ENCODE results near the gene MARCHF10. TPM values are rescaled to one million over a fixed set of nuclear protein-coding genes. Genes with fewer than 3 reads are reported as not detected.
"Not testable (repeated sequence)": the region's sequence is repeated elsewhere in the genome, so short reads cannot be mapped to it uniquely, and the experiment has no call there.

Gene MARCHF10
- total and polyA plus RNA-seq, 2 of the 13 experiments (the other 11 are each of a cell fraction or from before 2014, with no cell fraction given): not detected

- POLR2A ChIA-PET: no interaction called here
- no peak overlapping the region for H2AFZ ChIP-seq (ENCODE audit: low read length)
- CTCF ChIA-PET (ENCODE audit: low intra/inter-chr PET ratio, low total read pairs): no interaction called here
- in situ Hi-C loops (cut with HindIII; ENCODE audit: extremely low pct_ligation_motif_present, low pct_unique_long_range_greater_than_20kb) (loop anchor here (5.0 kb wide), 1 partner anchor 266 kb away; the partner anchor contains the start of gene TANC2), intact Hi-C loops (cut with micrococcal nuclease; ENCODE audit: unreplicated experiment) (no loop called here)
- BruUV-seq (replicated peaks): no TSS peak
- TF ChIP-seq ZNF841 (CRISPR knock-in tag; IDR thresholded peaks at IDR 0.05; ENCODE audit: borderline replicate concordance) (no peak), NFYB (CRISPR knock-in tag; IDR thresholded peaks at IDR 0.05) (no peak), CREBL2 (CRISPR knock-in tag; IDR thresholded peaks at IDR 0.05; ENCODE audit: borderline replicate concordance) (no peak)
- TF ChIP-seq, protein P1, sequence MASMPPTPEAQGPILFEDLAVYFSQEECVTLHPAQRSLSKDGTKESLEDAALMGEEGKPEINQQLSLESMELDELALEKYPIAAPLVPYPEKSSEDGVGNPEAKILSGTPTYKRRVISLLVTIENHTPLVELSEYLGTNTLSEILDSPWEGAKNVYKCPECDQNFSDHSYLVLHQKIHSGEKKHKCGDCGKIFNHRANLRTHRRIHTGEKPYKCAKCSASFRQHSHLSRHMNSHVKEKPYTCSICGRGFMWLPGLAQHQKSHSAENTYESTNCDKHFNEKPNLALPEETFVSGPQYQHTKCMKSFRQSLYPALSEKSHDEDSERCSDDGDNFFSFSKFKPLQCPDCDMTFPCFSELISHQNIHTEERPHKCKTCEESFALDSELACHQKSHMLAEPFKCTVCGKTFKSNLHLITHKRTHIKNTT (CRISPR knock-in tag; IDR thresholded peaks at IDR 0.05): no peak
- no peak overlapping the region for H3K9ac ChIP-seq (ENCODE audit: insufficient read depth, low read depth, low read length)
- no peak for ATAC-seq
- peaks cover 18% of the 10 kb centered on the region for H3K4me1 ChIP-seq (ENCODE audit: insufficient read depth, low read length)
- no peak for DNase-seq (ENCODE audit: low spot score)
- WGBS (ENCODE audit: low lambda C conversion rate): 22% methylated on average over 11 of the region's 12 CpGs
- peak overlapping the region; percentile 11; the same call in 1 of the 2 replicates for H3K4me2 ChIP-seq (ENCODE audit: low read depth, low read length)
- no peaks in the 10 kb centered on the region for H4K20me1 ChIP-seq (ENCODE audit: insufficient read depth, low read length)
- H3K4me3 ChIP-seq (replicated peaks in 1 of 3; ENCODE audit: insufficient read depth in 1 of 3, low read depth in 2 of 3, low read length in 3 of 3): peak overlapping the region in 1 of 3 experiments; percentile 2; a peak in 1 of 6 replicates
- H3K36me3 ChIP-seq (replicated peaks in 1 of 2; ENCODE audit: control insufficient read depth in 1 of 2, insufficient read depth in 2 of 2, low read length in 2 of 2): no peaks in the 10 kb centered on the region
- no peaks in the 10 kb centered on the region for H3K9me3 ChIP-seq (ENCODE audit: low read length)
- no peak overlapping the region for H3K27ac ChIP-seq (ENCODE audit: extremely low read length, insufficient read depth, low read length)
- H3K79me2 ChIP-seq (ENCODE audit: insufficient read depth, low read length): no peaks in the 10 kb centered on the region
- no peak for FAIRE-seq
- peaks cover 18 to 72% of the 10 kb centered on the region in 2 experiments for H3K27me3 ChIP-seq (ENCODE audit: control insufficient read depth in 1 of 2, insufficient read depth in 2 of 2, low read length in 2 of 2)
Measured at GRCh38 chr17:62700964-62701705, 107.0 kb downstream of the MARCHF10 start.

DNA sequence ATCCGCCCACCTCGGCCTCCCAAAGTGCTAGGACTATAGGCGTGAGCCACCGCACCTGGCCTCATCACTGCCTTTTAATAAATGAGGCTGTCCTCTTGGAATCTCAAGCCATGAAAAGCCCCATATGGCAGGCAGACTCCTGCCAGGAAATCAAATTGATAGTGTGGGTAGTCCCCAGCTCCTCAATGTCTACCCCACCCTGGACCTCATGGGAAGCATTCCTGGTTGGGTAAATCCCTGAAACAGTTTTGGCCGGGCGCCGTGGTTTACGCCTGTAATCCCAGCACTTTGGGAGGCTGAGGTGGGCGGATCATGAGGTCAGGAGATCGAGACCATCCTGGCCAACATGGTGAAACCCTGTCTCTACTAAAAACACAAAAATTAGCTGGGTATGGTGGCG, 109.7 kb downstream of the MARCHF10 start:
- in situ Hi-C loops (cut with HindIII; ENCODE audit: extremely low pct_ligation_motif_present, low pct_unique_long_range_greater_than_20kb); POLR2A ChIA-PET; H4K20me1 ChIP-seq (ENCODE audit: insufficient read depth, low read length); H3K9ac ChIP-seq (ENCODE audit: insufficient read depth, low read depth, low read length); FAIRE-seq; BruUV-seq (replicated peaks); H3K9me3 ChIP-seq (ENCODE audit: low read length); CTCF ChIA-PET (ENCODE audit: low intra/inter-chr PET ratio, low total read pairs); DNase-seq (ENCODE audit: low spot score); H2AFZ ChIP-seq (ENCODE audit: low read length); ATAC-seq; H3K36me3 ChIP-seq (replicated peaks in 1 of 2; ENCODE audit: control insufficient read depth in 1 of 2, insufficient read depth in 2 of 2, low read length in 2 of 2); H3K4me2 ChIP-seq (ENCODE audit: low read depth, low read length); intact Hi-C loops (cut with micrococcal nuclease; ENCODE audit: unreplicated experiment); H3K79me2 ChIP-seq (ENCODE audit: insufficient read depth, low read length); H3K4me3 ChIP-seq (replicated peaks in 1 of 3; ENCODE audit: insufficient read depth in 1 of 3, low read depth in 2 of 3, low read length in 3 of 3); H3K27ac ChIP-seq (ENCODE audit: extremely low read length, insufficient read depth, low read length): not testable (repeated sequence)
- WGBS (ENCODE audit: low lambda C conversion rate): 22% methylated on average over 11 of the region's 11 CpGs
- Histone ChIP-seq H3K4me1 (ENCODE audit: insufficient read depth, low read length) (peaks cover 16% of the 10 kb centered on the region), H3K27me3 (ENCODE audit: control insufficient read depth in 1 of 2, insufficient read depth in 2 of 2, low read length in 2 of 2) (peaks cover 16 to 70% of the 10 kb centered on the region in 2 experiments)
